PC-9 (cell line): Measurements from ENCODE around the gene MAPKBP1.

Experiments
- EZH2 ChIP-seq: fragments of 200-600 bp; sonication (generic); IDR thresholded peaks from 2 replicates; pipeline ENCODE4 v1.8.0; 2017; ENCODE audit warnings: antibody characterized with exemption, low read depth
- TF ChIP-seq, protein P1 (sequence below): fragments of 200-600 bp; sonication (generic); conservative IDR thresholded peaks from 2 replicates; pipeline ENCODE4 v1.6.1; 2017; ENCODE audit warnings: mixed run types, antibody characterized with exemption, mild to moderate bottlenecking, moderate library complexity

DNA sequence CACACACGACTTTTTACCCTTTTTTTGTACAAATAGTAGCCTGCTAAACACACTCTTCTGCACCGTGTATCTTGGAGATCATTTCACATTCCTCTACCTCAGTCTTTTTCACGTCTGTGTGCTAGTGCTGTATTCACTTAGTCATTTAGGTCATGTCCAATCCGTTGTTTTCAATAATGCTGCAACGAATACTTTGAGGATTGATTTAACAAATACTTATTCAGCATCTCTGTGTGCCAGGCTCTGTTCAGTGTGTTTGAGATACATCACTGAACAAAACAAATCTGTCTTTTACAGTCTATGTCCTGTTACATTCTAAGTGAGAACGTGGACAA lies 54.5 kb downstream of the MAPKBP1 start:
- TF ChIP-seq, protein P1, sequence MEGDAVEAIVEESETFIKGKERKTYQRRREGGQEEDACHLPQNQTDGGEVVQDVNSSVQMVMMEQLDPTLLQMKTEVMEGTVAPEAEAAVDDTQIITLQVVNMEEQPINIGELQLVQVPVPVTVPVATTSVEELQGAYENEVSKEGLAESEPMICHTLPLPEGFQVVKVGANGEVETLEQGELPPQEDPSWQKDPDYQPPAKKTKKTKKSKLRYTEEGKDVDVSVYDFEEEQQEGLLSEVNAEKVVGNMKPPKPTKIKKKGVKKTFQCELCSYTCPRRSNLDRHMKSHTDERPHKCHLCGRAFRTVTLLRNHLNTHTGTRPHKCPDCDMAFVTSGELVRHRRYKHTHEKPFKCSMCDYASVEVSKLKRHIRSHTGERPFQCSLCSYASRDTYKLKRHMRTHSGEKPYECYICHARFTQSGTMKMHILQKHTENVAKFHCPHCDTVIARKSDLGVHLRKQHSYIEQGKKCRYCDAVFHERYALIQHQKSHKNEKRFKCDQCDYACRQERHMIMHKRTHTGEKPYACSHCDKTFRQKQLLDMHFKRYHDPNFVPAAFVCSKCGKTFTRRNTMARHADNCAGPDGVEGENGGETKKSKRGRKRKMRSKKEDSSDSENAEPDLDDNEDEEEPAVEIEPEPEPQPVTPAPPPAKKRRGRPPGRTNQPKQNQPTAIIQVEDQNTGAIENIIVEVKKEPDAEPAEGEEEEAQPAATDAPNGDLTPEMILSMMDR, result no peak
- no peak for TF ChIP-seq EZH2
